Coronary artery (tissue), 2 donors: Measurements from ENCODE around the gene S100A7A.

Experiments used
- DNase-seq: peaks from one replicate; pipeline ENCODE4 v3.0.0-alpha.2; 2017; ENCODE audit warnings: low spot score
- H3K27ac ChIP-seq, 2 donors: fragments of 200-600 bp; sonication (generic); one replicate each; pipeline ENCODE4 v1.5.1; 2016 to 2019
- H3K4me3 ChIP-seq: fragments of 200-600 bp; sonication (generic); 2 replicates; pipeline ENCODE4 v1.5.1; 2016; ENCODE audit warnings: mild to moderate bottlenecking, moderate library complexity
- TF ChIP-seq, protein P1 (sequence below): fragments of 200-600 bp; sonication (generic); IDR thresholded peaks from one replicate; pipeline ENCODE4 v1.5.1; 2019; ENCODE audit warnings: antibody characterized with exemption

The S100A7A gene

DNA sequence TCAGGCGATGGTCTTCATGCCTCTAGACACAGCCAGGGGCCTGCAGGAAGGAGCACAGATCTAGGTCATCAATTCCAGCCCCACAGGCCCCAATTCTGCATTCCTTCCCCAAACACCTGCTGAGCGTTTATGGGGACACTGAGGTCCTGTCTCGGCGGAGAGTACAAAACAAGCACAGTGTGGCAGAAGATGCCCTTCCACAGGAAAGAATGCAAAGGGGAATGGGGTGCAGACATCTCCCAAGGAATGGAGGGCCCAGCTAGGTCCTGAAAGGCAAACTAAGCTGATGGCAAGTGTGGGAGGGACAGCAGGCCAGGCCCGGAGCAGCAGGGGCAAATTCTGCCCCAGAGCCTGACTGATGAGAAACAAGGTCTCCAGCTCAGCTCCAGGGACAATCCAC lies 21.9 kb upstream of the S100A7A start:
- H3K4me3 ChIP-seq: no peak overlapping the region
- DNase-seq: peak; percentile 41
- no peak overlapping the region for H3K27ac ChIP-seq
- TF ChIP-seq, protein P1, sequence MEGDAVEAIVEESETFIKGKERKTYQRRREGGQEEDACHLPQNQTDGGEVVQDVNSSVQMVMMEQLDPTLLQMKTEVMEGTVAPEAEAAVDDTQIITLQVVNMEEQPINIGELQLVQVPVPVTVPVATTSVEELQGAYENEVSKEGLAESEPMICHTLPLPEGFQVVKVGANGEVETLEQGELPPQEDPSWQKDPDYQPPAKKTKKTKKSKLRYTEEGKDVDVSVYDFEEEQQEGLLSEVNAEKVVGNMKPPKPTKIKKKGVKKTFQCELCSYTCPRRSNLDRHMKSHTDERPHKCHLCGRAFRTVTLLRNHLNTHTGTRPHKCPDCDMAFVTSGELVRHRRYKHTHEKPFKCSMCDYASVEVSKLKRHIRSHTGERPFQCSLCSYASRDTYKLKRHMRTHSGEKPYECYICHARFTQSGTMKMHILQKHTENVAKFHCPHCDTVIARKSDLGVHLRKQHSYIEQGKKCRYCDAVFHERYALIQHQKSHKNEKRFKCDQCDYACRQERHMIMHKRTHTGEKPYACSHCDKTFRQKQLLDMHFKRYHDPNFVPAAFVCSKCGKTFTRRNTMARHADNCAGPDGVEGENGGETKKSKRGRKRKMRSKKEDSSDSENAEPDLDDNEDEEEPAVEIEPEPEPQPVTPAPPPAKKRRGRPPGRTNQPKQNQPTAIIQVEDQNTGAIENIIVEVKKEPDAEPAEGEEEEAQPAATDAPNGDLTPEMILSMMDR: no peak

DNA sequence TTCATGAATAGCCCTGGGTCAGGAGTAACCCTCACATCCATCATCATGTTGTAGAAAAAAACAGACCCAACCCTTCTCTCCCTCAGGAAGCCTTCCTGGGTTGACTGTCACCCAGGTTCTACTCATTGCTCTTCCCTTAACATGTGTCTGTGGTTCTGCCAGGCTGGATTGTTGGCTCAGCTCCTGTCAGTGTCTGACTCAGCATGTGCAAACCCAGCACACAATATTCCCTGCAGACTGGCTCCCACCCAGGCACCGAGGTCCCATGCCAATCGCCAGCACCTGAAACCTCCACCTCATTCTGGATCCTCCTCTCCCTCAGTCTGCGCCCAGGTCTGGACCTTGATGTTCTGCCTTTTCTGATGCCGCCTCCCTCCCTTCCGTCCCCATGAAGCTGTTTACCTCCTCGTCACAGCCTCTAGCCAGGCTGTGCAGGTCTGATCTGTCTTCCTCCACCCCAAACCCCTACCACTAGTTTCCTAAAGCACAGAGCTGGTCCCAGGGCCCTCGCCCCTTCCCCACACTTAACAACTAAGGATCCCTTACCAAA lies 21.1 kb upstream of the S100A7A start:
- TF ChIP-seq, protein P1: no peak
- Histone ChIP-seq H3K4me3 (no peak overlapping the region), H3K27ac (no peak overlapping the region)
- peak; percentile 49 for DNase-seq

DNA sequence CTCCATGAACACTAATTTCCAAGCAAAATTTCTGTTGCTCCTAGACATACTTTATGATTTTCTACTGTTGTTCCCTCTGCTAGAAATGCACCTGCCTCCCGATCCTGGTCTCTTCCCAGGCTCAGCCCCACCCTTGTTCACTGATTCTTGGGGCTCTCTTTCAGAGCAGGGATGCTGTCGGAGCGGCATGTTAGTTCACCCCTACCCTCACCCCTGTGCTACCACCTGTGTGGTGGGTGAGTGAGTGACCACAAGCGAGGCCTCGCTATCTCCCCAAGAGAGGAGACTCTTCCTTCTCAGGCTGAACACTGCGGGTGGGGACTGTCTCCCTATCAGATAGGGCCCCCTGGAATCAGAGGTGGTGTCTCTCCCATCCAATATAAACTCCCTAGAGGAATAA lies 20.5 kb upstream of the S100A7A start:
- no peak overlapping the region for H3K4me3 ChIP-seq
- DNase-seq: peak; percentile 28
- TF ChIP-seq, protein P1: no peak
- no peak overlapping the region for H3K27ac ChIP-seq

DNA sequence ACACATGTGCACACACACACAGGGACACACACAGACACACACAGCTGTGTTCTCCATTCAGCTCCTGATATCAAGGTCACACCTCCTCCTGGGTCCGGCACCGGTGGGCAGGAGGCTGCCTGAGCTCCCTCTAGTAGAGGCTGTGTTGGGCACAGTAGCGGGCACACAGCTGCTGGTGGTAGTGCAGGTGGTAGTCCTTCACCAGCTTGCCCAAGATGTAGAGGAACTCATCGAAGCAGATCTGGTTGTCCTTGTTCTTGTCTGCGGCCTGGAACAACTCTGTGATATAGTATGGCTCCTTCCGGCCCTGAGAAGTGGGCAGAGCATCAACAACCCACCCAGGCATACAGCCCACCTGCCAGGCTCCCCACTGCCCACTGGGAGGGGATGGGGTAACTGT lies 19.9 kb upstream of the S100A7A start:
- peak; percentile 35 for DNase-seq
- Histone ChIP-seq H3K27ac (no peak overlapping the region), H3K4me3 (no peak overlapping the region)
- TF ChIP-seq, protein P1: no peak

DNA sequence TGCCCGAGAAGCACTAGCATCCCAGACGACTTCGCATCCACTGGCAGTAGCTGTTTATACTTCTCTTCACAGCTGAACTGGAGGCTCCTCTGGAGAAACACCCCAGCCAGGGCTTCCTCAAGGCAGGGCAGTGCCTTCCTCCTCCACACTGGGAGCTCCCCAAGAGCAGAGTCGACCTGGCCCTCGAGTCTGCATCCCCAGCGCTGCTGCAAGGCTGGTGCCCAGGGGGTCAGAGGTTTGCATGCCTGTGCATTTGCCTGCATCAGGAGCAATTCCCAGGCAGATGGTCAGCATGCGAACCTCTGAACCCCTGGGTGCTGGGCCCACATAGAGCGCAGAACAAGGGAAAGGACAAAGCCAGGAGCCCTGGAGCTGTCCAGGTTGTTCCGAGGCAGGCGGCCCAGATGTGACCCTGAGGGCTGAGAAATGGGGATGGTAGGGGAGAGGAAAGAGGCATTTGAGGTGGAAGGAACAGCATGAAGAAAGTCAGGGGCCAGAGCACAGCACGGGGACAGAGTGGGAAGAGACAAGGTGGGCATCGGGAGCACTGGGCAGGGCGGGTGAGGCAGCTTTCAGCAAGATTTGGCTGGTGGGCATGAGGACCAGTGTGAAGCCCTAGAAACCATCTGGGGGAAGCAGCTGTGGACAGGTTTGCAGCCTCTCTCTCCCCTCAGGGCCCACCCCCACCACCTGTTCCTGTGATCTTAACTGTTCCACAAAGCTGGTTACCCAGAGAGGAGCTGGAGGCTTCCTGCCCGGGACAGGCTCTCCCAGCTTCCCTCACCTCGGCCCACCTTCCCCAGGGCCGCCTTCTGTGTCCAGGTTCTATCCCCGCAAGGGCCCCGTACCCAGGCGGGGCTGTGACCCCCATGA lies 19.0 kb upstream of the S100A7A start:
- Histone ChIP-seq H3K27ac (no peak overlapping the region), H3K4me3 (no peak overlapping the region)
- TF ChIP-seq, protein P1: no peak
- DNase-seq: peak; percentile 47

DNA sequence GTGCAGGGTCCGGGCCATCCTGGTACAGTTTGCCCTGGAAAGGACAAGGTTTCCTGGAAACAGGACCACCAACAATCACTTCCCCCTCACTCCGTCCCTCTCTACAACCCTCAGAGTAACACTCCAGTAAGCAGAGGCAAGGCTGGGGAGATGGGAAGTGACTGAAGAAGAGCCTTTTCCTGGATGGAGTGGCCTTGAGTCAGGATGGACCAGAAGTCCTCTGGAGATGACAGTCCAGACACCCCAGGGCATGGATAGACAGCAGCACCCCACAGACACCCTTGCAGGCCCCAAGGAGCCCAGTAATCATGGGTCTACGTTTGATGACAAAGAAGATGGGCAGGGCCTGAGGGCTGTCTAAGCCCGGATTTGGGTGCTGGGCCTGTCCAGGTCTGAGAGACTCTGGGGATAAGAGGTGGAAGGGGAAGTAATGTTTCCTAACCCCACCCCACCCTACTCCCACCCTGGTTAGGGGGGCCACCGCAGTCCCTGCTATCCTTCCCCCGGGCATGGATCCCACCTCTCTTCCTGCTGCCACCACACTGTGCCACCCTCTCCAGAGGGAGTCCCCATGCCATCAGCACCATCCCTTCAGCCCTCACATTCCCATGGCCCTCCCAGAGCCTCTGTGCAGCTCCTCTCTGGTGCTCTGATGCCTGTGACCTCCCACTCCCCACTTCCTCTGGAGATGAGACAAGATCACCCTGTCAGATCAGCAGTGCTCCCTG lies 18.2 kb upstream of the S100A7A start:
- peak; percentile 62 for DNase-seq
- TF ChIP-seq, protein P1: no peak
- Histone ChIP-seq H3K4me3 (no peak overlapping the region), H3K27ac (no peak overlapping the region)
